GM20431 (cell line): ENCODE results near the gene SKI.

Experiments used
- in situ Hi-C: fragments of 300-500 bp; cut with MseI, MboI; formaldehyde crosslinking; loops from one replicate; pipeline ENCODE4 v1.15.0; 2020; ENCODE audit warnings: low sequenced_read_pairs; ENCODE audit not compliant: unreplicated experiment

Gene SKI

GRCh38 chr1:2270260-2271100, 42.4 kb downstream of the SKI start:
- in situ Hi-C loops: no loop called here

GRCh38 chr1:2271211-2271721, 43.1 kb downstream of the SKI start:
- in situ Hi-C loops: no loop called here

GRCh38 chr1:2271841-2272655, 43.9 kb downstream of the SKI start:
- in situ Hi-C loops: no loop called here

- in situ Hi-C loops: no loop called here
Measured at GRCh38 chr1:2272686-2273400, 44.7 kb downstream of the SKI start.

GRCh38 chr1:2273401-2274090, 45.4 kb downstream of the SKI start:
- in situ Hi-C loops: no loop called here

GRCh38 chr1:2274231-2274928, 46.3 kb downstream of the SKI start:
- in situ Hi-C loops: no loop called here

GRCh38 chr1:2274929-2275475, 46.9 kb downstream of the SKI start:
- in situ Hi-C loops: no loop called here

GRCh38 chr1:2275796-2276536, 47.8 kb downstream of the SKI start:
- in situ Hi-C loops: no loop called here

GRCh38 chr1:2276803-2277580, 48.9 kb downstream of the SKI start:
- in situ Hi-C loops: no loop called here

GRCh38 chr1:2277741-2278488, 49.8 kb downstream of the SKI start:
- in situ Hi-C loops: no loop called here

- in situ Hi-C loops: no loop called here
Measured at GRCh38 chr1:2278591-2279209, 50.6 kb downstream of the SKI start.

GRCh38 chr1:2279210-2279639, 51.1 kb downstream of the SKI start:
- in situ Hi-C loops: no loop called here

GRCh38 chr1:2279817-2280216, 51.7 kb downstream of the SKI start:
- in situ Hi-C loops: no loop called here

- in situ Hi-C loops: no loop called here
Measured at GRCh38 chr1:2282556-2283270, 54.6 kb downstream of the SKI start.

GRCh38 chr1:2283371-2283990, 55.4 kb downstream of the SKI start:
- in situ Hi-C loops: no loop called here
